ENCODE data around the gene CNDP1. TPM values are rescaled to one million over a fixed set of nuclear protein-coding genes. Genes with fewer than 3 reads are reported as not detected.

Gene CNDP1, protein sequence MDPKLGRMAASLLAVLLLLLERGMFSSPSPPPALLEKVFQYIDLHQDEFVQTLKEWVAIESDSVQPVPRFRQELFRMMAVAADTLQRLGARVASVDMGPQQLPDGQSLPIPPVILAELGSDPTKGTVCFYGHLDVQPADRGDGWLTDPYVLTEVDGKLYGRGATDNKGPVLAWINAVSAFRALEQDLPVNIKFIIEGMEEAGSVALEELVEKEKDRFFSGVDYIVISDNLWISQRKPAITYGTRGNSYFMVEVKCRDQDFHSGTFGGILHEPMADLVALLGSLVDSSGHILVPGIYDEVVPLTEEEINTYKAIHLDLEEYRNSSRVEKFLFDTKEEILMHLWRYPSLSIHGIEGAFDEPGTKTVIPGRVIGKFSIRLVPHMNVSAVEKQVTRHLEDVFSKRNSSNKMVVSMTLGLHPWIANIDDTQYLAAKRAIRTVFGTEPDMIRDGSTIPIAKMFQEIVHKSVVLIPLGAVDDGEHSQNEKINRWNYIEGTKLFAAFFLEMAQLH
- not detected for polyA plus RNA-seq (2012; ENCODE audit: insufficient read depth, insufficient read length, low read depth)

DNA sequence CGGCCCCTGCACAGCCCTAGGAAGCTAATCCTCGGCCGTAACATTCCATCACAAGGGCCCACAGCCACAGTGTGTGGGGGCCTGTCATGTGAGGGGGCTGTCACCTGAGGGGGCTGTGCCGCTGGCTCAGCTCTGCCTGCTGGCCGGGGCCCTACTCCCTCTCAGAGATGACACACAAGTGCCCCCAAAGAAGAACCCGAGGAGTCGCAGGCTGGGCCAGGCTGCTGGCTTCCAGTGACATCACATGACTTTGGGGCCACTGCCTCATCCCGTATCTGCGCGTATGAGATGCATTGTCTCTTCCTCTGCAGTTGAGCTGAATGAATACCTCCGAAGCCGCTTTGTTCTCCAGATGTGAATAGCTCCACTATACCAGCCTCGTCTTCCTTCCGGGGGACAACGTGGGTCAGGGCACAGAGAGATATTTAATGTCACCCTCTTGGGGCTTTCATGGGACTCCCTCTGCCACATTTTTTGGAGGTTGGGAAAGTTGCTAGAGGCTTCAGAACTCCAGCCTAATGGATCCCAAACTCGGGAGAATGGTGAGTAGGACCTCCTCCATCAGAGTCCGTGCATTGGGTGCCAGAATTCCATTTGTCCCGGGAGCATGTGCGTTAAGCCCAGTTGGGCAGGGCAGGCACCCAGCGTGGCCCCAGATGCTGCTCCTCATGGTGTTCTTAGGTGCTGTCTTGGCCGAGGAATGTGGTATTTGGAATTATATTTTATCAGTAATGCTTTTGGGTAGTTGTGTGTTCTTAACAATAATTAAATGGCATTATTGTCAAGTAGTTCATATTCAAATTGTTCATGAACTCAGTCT is at the start of gene CNDP1:
TSS of gene CNDP1 (plus strand) at position 351 of the 820 bp plus-strand sequence. CDS start at position 519, 168 bp downstream.
- no peaks in the 10 kb centered on the region for H3K36me3 ChIP-seq
- no peak for DNase-seq
- no peaks in the 10 kb centered on the region for H3K4me1 ChIP-seq
- TF ChIP-seq, protein P1, sequence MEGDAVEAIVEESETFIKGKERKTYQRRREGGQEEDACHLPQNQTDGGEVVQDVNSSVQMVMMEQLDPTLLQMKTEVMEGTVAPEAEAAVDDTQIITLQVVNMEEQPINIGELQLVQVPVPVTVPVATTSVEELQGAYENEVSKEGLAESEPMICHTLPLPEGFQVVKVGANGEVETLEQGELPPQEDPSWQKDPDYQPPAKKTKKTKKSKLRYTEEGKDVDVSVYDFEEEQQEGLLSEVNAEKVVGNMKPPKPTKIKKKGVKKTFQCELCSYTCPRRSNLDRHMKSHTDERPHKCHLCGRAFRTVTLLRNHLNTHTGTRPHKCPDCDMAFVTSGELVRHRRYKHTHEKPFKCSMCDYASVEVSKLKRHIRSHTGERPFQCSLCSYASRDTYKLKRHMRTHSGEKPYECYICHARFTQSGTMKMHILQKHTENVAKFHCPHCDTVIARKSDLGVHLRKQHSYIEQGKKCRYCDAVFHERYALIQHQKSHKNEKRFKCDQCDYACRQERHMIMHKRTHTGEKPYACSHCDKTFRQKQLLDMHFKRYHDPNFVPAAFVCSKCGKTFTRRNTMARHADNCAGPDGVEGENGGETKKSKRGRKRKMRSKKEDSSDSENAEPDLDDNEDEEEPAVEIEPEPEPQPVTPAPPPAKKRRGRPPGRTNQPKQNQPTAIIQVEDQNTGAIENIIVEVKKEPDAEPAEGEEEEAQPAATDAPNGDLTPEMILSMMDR (IDR thresholded peaks at IDR 0.05; ENCODE audit: low read depth, low read length), result no peak
- H3K4me3 ChIP-seq (ENCODE audit: low read depth, low read length), result no peak within 1 kb of the TSS
- no peaks in the 10 kb centered on the region for H3K9me3 ChIP-seq
- H3K27me3 ChIP-seq, result no peaks in the 10 kb centered on the region

DNA sequence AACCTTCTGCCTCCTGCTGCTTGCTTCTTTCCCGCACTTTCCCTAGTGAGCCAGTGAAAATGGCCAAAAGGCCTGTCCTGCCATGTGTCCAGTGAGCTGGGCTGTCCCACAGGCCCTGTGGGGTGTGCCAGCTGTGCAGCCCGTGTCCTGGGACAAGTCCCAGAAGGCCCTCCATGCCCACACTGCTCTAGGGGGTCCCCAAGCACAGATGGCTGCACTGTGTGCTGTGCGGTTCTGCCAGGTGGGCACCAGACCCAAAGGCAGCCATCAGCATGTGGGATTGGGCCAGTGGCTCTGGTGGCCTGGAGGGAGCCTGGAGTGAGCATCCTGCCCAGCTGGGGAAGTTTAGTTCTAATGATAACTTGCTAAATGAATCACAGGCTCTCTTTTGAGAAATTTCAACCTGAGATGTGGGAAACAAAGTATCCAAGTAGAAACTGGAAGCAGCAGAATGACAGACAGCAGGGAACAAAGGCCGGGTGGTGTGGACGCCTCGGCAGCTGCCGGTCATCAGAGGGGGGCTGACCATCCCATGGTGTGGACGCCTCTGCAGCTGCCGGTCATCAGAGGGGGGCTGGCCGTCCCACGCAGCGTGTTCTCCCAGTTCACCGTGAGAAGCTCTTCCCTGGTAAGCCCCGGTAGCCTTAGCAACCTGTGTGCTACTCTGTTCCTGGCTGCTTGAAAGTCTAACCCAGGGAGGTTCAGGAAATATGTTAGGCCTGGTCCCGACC is 48.0 kb upstream of the CNDP1 start:
- H3K9me3 ChIP-seq, result no peaks in the 10 kb centered on the region
- no peaks in the 10 kb centered on the region for H3K36me3 ChIP-seq
- no peaks in the 10 kb centered on the region for H3K27me3 ChIP-seq
- TF ChIP-seq, protein P1 (IDR thresholded peaks at IDR 0.05; ENCODE audit: low read depth, low read length), result no peak
- no peaks in the 10 kb centered on the region for H3K4me1 ChIP-seq
- H3K4me3 ChIP-seq (ENCODE audit: low read depth, low read length), result no peak overlapping the region
- DNase-seq, result no peak

DNA sequence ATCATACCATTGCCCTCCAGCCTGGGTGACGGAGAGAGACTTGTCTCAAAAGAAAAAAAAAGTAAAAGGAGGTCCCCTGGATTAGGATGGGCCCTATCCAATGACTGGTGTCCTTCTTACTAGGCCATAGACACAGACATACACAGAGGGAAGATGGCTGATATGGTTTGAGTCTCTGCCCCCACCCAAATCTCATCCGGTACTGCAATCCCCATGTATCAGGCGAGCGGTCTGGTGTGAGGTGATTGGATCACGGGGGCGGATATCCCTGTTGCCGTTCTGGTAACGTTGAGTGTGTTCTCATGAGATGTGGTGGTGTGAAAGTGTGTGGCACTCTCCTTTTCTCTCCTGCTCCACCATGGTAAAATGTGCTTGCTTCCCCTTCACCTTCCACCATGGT is 45.9 kb upstream of the CNDP1 start:
- TF ChIP-seq, protein P1 (IDR thresholded peaks at IDR 0.05; ENCODE audit: low read depth, low read length), result no peak
- H3K27me3 ChIP-seq, result no peaks in the 10 kb centered on the region
- H3K36me3 ChIP-seq, result no peaks in the 10 kb centered on the region
- no peak overlapping the region for H3K4me3 ChIP-seq (ENCODE audit: low read depth, low read length)
- H3K9me3 ChIP-seq, result no peaks in the 10 kb centered on the region
- no peaks in the 10 kb centered on the region for H3K4me1 ChIP-seq
- DNase-seq, result no peak

DNA sequence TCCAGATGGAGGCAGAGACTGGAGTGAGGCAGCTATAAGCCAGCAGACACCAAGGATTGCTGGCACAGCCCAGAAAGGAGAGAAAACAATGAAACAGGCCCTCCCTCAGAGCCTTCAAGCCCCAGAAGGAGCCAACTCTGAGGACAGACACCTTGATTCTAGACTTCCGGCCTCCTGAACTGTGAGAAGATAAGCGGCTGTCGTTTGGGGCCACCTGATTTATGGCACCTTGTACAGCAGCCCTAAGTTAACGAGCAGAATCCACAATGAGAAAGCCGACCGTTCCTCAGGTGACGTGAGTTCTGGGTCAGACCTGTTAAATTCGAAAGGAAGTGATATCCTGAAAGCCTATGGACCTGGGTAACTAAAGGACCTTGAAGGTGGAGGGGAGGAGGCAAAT is 45.4 kb upstream of the CNDP1 start:
- Histone ChIP-seq H3K4me1 (no peaks in the 10 kb centered on the region), H3K4me3 (ENCODE audit: low read depth, low read length) (no peak overlapping the region), H3K27me3 (no peaks in the 10 kb centered on the region), H3K36me3 (no peaks in the 10 kb centered on the region), H3K9me3 (no peaks in the 10 kb centered on the region)
- DNase-seq, result no peak
- TF ChIP-seq, protein P1 (IDR thresholded peaks at IDR 0.05; ENCODE audit: low read depth, low read length), result no peak

DNA sequence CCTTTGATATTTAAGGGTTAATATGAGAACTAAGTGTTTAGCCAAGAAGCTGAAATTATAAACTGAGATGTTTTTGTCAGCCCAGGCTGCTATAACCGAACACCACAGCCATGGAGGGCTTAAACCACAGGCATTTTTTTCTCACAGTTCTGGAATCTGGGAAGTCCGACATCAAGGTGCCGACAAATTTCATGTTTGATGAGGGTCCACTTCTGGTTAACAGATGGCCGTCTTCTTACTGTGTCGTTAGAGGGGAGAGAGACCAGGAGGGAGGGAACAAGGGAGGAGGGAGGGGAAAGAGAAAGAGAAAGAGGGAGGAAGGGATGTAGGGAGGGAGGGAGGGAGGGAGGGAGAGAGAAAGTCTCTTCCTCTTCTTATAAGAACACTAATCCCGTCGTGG is 44.6 kb upstream of the CNDP1 start:
- H3K27me3 ChIP-seq, result no peaks in the 10 kb centered on the region

More for the DNA sequence above, 44.6 kb upstream of the CNDP1 start:
- H3K9me3 ChIP-seq, result no peaks in the 10 kb centered on the region
- H3K4me1 ChIP-seq, result no peaks in the 10 kb centered on the region
- H3K4me3 ChIP-seq (ENCODE audit: low read depth, low read length), result no peak overlapping the region
- no peaks in the 10 kb centered on the region for H3K36me3 ChIP-seq
- DNase-seq, result no peak
- TF ChIP-seq, protein P1 (IDR thresholded peaks at IDR 0.05; ENCODE audit: low read depth, low read length), result no peak
